ENCODE data around the gene SNAPC2. TPM values are rescaled to one million over a fixed set of nuclear protein-coding genes. Genes with fewer than 3 reads are reported as not detected.

Gene SNAPC2
- total RNA-seq, 2 experiments from 2014 or later: 9.9 to 10.9 TPM

- H3K36me3 ChIP-seq (ENCODE audit: insufficient read depth, low read length): peaks cover 74% of the 10 kb centered on the region
- DNase-seq (no peak), ATAC-seq (ENCODE audit: poor library complexity) (no peak)
- Mint-ChIP-seq H3K4me3 (no peak overlapping the region), H3K4me1 (ENCODE audit: low read depth) (peaks cover 6% of the 10 kb centered on the region), H3K27me3 (no peaks in the 10 kb centered on the region), H3K36me3 (ENCODE audit: low read depth) (peaks cover 60% of the 10 kb centered on the region), H3K9me3 (no peaks in the 10 kb centered on the region), H3K27ac (no peak overlapping the region)
- POLR2A ChIA-PET: no interaction called here
- CTCF ChIA-PET: no interaction called here
- no peak overlapping the region for H3K27ac ChIP-seq (ENCODE audit: low read depth in 1 of 2, low read length in 2 of 2)
- H3K9me3 ChIP-seq (ENCODE audit: control insufficient read depth in 1 of 2, insufficient read depth in 1 of 2, low read length in 2 of 2): no peaks in the 10 kb centered on the region
- TF ChIP-seq, protein P1, sequence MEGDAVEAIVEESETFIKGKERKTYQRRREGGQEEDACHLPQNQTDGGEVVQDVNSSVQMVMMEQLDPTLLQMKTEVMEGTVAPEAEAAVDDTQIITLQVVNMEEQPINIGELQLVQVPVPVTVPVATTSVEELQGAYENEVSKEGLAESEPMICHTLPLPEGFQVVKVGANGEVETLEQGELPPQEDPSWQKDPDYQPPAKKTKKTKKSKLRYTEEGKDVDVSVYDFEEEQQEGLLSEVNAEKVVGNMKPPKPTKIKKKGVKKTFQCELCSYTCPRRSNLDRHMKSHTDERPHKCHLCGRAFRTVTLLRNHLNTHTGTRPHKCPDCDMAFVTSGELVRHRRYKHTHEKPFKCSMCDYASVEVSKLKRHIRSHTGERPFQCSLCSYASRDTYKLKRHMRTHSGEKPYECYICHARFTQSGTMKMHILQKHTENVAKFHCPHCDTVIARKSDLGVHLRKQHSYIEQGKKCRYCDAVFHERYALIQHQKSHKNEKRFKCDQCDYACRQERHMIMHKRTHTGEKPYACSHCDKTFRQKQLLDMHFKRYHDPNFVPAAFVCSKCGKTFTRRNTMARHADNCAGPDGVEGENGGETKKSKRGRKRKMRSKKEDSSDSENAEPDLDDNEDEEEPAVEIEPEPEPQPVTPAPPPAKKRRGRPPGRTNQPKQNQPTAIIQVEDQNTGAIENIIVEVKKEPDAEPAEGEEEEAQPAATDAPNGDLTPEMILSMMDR (IDR thresholded peaks at IDR 0.05): no peak
- no peak overlapping the region for H3K4me3 ChIP-seq (ENCODE audit: low read length)
- intact Hi-C loops (cut with DNase I, micrococcal nuclease): no loop called here
- no peaks in the 10 kb centered on the region for H3K27me3 ChIP-seq (ENCODE audit: control insufficient read depth in 1 of 2, insufficient read depth in 2 of 2, low read length in 2 of 2)
- H3K4me1 ChIP-seq (ENCODE audit: insufficient read depth, low read length): peaks cover 5% of the 10 kb centered on the region
These were observed 13.3 kb downstream of the SNAPC2 start for GRCh38 chr19:7933411-7933810.

- no peak for ATAC-seq (ENCODE audit: poor library complexity)
- Histone ChIP-seq H3K27ac (ENCODE audit: low read depth in 1 of 2, low read length in 2 of 2) (no peak overlapping the region), H3K9me3 (ENCODE audit: control insufficient read depth in 1 of 2, insufficient read depth in 1 of 2, low read length in 2 of 2) (no peaks in the 10 kb centered on the region), H3K36me3 (ENCODE audit: insufficient read depth, low read length) (peaks cover 78% of the 10 kb centered on the region), H3K4me3 (ENCODE audit: low read length) (no peak overlapping the region), H3K27me3 (ENCODE audit: control insufficient read depth in 1 of 2, insufficient read depth in 2 of 2, low read length in 2 of 2) (no peaks in the 10 kb centered on the region), H3K4me1 (ENCODE audit: insufficient read depth, low read length) (peaks cover 5% of the 10 kb centered on the region)
- POLR2A ChIA-PET: interaction anchor here (0.6 kb wide), 1 partner anchor 123 kb away, joined by 3 read pairs; no protein-coding TSS in a partner anchor
- H3K4me1 Mint-ChIP-seq (ENCODE audit: low read depth): peaks cover 8% of the 10 kb centered on the region
- CTCF ChIA-PET: interaction anchor here (1.8 kb wide), 1 partner anchor 387 kb away, joined by 3 read pairs; the partner anchor contains the start of genes NDUFA7 and RPS28
- no peak overlapping the region for H3K4me3 Mint-ChIP-seq
- H3K27ac Mint-ChIP-seq: no peak overlapping the region
- no peaks in the 10 kb centered on the region for H3K9me3 Mint-ChIP-seq
- TF ChIP-seq, protein P1 (IDR thresholded peaks at IDR 0.05): no peak
- intact Hi-C loops (cut with DNase I, micrococcal nuclease): no loop called here
- H3K27me3 Mint-ChIP-seq: no peaks in the 10 kb centered on the region
- peaks cover 62% of the 10 kb centered on the region for H3K36me3 Mint-ChIP-seq (ENCODE audit: low read depth)
- no peak for DNase-seq
These were observed 13.9 kb downstream of the SNAPC2 start for GRCh38 chr19:7933828-7934725.

- DNase-seq (no peak), ATAC-seq (ENCODE audit: poor library complexity) (no peak)
- intact Hi-C loops (cut with DNase I, micrococcal nuclease): no loop called here
- Mint-ChIP-seq H3K4me3 (no peak overlapping the region), H3K27me3 (no peaks in the 10 kb centered on the region), H3K9me3 (no peaks in the 10 kb centered on the region), H3K36me3 (ENCODE audit: low read depth) (peaks cover 58% of the 10 kb centered on the region), H3K4me1 (ENCODE audit: low read depth) (peaks cover 4% of the 10 kb centered on the region), H3K27ac (no peak overlapping the region)
- Histone ChIP-seq H3K9me3 (ENCODE audit: control insufficient read depth in 1 of 2, insufficient read depth in 1 of 2, low read length in 2 of 2) (no peaks in the 10 kb centered on the region), H3K4me1 (ENCODE audit: insufficient read depth, low read length) (no peaks in the 10 kb centered on the region), H3K4me3 (ENCODE audit: low read length) (no peak overlapping the region), H3K27ac (ENCODE audit: low read depth in 1 of 2, low read length in 2 of 2) (no peak overlapping the region), H3K27me3 (ENCODE audit: control insufficient read depth in 1 of 2, insufficient read depth in 2 of 2, low read length in 2 of 2) (no peaks in the 10 kb centered on the region), H3K36me3 (ENCODE audit: insufficient read depth, low read length) (peaks cover 81% of the 10 kb centered on the region)
- TF ChIP-seq, protein P1 (IDR thresholded peaks at IDR 0.05): no peak
- CTCF ChIA-PET: interaction anchor here (1.8 kb wide), 1 partner anchor 386 kb away, joined by 3 read pairs; the partner anchor contains the start of genes NDUFA7 and RPS28
- POLR2A ChIA-PET: interaction anchor here (0.6 kb wide), 1 partner anchor 123 kb away, joined by 3 read pairs; no protein-coding TSS in a partner anchor
These were observed 14.6 kb downstream of the SNAPC2 start for GRCh38 chr19:7934766-7935165.
